LNCAP (cell line): ENCODE data around the gene MTHFR.

Experiments
- TF ChIP-seq, protein P1 (sequence below): fragments of 450-650 bp; IDR thresholded peaks from 2 replicates; pipeline ENCODE4 v1.5.1; 2017; ENCODE audit warnings: mild to moderate bottlenecking

Gene MTHFR

DNA sequence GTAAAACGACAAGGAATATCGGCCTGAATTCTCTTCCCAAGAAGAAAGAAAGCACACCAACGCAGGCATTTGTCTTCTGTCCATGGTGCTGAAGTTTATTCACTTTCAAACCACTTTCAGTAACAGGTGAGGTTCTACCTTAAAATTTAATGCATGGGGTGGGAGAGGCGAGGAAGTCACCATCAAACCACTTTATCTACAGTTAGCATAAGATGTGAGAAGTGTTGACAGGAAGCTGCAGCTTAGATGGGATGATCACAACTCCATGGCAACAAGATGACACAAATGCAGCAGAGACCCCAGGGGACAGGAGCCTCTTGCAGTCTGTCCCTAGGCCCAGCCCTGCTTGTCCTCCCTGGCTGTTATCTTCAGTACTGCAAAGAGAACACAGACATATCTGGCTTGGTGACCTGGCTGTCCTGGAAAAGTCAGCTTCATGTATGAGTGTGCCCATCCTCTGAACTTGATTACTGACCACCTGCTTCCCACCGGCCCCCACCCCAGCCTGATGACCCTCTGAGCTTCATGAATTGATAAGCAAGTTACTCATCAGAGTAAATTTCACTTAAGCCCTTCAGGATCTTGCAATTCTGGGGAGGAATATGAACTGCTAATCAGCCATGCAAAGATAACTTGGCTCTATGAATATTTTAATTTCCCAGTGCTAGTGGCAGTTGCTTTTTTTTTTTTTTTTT lies 40.0 kb upstream of the MTHFR start:
- TF ChIP-seq, protein P1, sequence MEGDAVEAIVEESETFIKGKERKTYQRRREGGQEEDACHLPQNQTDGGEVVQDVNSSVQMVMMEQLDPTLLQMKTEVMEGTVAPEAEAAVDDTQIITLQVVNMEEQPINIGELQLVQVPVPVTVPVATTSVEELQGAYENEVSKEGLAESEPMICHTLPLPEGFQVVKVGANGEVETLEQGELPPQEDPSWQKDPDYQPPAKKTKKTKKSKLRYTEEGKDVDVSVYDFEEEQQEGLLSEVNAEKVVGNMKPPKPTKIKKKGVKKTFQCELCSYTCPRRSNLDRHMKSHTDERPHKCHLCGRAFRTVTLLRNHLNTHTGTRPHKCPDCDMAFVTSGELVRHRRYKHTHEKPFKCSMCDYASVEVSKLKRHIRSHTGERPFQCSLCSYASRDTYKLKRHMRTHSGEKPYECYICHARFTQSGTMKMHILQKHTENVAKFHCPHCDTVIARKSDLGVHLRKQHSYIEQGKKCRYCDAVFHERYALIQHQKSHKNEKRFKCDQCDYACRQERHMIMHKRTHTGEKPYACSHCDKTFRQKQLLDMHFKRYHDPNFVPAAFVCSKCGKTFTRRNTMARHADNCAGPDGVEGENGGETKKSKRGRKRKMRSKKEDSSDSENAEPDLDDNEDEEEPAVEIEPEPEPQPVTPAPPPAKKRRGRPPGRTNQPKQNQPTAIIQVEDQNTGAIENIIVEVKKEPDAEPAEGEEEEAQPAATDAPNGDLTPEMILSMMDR: no peak

DNA sequence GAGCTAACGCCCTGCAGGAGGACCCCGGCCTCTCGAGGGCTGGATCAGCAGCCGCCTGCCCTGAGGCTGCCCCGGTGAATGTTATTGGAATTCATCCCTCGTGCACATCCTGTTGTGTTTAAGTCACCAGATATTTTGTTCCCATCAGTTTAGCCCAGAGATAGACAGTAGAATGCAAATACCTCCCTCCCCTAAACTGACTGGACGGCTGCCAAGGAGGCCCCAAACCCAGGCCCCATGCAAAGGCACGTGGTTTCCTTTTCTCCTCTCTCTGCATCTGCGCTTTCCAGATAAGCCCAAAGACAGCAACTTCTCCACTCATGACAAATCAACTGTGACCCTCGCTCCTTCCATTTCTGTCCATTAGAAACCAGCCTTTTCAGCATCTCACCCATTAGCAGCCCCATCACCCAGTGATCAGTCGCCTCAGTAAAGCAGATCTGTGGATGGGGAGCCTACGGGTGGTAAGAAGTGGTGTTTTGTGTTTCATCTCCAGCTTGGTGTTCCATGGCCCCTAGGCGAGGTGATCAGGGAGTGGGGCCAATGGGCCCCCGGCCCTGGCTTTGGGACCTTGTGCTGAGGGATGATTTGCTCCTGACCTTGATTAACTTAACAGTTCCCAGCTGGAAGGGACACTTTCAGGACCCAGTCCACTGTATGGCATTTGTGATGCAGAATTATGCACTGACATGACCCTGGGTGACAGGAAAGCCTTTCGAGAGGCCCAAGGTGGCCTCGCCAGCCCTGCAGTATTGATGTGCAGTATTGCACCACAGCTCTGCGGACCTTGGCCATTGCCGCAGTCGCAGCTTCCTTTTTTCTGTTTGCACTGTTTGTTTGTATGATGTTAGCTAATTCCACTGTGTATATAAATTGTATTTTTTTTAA lies 36.6 kb upstream of the MTHFR start:
- TF ChIP-seq, protein P1: no peak

DNA sequence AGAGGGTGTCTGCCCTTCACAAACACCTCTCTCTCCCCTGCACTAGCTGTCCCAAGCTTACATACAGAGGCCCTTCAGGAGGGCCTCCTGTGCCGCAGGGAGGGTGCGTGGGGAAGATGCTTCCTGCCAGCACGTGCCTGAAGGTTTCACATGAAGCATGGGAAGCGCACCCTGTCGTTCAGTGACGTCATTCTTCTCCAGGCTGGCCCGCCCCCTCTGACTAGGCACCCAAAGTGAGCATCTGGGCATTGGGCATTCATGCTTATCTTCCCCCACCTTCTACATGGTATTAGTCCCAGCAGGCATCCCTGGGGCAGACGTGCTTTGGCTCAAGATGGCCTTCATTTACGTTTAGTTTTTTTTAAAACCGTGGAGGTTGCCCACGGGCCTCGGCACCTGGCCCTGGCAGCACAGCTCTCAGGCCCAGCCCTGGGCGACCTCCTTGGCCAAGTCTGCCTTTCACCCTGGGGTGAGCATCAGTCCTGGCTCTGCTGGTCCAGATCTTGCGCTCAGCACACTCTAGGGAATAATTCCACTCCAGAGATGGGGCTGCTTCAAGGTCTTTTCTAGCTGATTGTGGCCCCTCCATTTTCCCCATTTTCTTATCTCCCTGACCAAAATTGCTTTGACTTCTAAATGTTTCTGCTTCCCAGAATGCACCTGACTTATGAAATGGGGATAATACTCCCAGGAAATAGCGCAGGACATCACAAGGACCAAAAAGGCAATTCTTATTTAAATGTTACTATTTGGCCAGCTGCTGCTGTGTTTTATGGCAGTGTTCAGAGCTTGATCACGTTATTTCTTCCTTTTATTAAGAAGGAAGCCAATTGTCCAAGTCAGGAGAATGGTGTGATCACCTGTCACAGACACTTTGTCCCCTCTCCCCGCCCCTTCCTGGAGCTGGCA lies 35.7 kb upstream of the MTHFR start:
- TF ChIP-seq, protein P1: no peak

DNA sequence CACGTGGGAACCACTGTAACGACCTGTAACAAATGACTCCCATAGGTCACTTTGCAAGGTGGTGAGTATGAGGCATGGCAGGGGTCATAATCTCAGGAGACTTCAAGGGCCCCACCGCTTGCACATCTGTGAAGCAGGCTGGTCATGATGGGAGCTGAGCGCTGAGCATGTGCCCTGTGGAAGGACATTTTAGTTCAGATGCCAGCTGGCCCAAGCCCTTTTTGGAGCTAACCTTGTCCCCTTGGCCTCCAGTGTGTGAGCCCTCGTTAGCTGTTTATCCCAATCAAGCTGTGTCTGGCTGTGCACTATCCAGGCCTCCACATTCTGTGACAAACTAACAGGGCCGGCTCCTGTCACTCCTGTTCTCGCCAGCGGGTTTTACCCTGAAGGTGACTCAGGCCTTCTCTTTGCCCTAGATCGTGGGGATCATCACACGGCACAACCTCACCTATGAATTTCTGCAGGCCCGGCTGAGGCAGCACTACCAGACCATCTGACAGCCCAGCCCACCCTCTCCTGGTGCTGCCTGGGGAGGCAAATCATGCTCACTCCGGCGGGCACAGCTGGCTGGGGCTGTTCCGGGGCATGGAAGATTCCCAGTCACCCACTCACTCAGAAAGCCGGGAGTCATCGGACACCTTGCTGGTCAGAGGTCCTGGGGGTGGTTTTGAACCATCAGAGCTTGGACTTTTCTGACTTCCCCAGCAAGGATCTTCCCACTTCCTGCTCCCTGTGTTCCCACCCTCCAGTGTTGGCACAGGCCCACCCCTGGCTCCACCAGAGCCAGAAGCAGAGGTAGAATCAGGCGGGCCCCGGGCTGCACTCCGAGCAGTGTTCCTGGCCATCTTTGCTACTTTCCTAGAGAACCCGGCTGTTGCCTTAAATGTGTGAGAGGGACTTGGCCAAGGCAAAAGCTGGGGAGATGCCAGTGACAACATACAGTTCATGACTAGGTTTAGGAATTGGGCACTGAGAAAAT lies 34.3 kb upstream of the MTHFR start:
- TF ChIP-seq, protein P1: no peak

DNA sequence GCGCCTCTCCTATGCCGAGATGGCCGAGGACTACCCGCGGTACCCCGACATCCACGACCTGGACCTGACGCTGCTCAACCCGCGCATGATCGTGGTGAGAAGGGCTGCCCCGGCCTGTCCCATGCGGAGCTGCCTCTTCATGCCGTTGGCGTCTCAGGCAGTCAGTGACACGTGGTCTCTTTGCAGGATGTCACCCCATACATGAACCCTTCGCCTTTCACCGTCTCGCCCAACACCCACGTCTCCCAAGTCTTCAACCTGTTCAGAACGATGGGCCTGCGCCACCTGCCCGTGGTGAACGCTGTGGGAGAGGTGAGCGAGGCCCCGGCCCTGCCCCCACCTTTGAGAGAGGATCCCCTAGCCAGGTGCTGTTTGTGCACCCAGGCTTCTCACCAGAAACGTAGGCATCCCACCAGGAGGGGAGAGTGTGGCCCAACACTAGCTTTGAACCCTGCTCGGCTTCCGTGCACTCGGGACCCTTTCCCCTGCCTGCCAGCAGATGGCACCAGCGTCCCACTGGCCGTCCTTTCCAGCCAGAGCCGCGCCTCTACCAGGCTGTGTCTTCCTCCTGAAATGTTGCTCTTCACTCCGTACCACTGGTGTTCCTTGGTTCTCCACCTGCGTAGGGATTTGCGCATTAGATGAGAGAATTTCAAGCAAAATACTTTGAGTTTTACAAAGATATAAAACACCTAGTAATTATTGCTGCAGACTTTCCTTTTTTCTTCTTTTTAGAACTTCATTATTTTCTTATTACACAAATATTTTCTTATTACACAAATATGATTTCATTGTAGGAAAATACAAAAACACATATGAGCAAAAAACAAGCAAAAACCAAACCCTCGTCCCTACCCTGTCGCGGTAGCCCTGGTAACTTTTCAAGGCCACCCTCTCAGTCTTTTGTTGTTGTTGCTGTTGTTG lies 32.8 kb upstream of the MTHFR start:
- TF ChIP-seq, protein P1: peak; percentile 99

DNA sequence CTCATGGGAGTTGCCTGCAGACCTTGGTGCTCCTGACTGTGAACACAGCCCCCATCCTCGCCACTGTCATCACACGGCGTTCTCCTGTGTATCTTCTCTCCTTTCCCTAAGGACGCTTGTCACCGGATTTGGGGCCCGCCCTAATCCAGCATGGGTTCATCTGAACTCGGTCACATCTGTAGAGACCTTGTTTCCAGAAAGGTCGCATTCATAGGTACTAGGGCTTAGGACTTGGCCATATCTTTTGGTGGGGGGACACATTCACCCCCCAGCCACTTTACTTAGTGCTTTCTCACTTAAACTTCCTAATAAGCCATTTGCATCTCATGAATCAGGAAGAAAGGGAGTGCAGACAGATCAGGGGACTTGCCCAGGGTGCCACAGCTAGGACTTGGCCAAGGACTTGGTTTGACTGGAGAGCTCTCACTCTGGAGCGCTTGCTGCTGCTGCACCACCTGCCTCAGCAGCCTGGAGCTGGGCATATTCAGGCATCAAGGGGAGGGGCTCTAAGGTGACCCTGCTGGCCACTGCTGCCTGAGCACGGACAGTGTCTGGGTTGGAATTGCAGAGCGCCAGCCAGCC lies 32.1 kb upstream of the MTHFR start:
- TF ChIP-seq, protein P1: no peak
